ENCODE results near the gene HMGN3.
"Not testable (repeated sequence)": the region's sequence is repeated elsewhere in the genome, so short reads cannot be mapped to it uniquely, and the experiment has no call there.

HMGN3 gene

GRCh38 chr6:79234150-79235022 is at the start of gene HMGN3:
TSS of gene HMGN3 (minus strand) at chr6:79234682.
- intact Hi-C loops (cut with DNase I) = loop anchor here (1.0 to 2.0 kb wide), 2 partner anchors 186 to 303 kb away; partner anchors contain the start of gene LCA5
- peak; percentile 94 to 100 (median 97) for DNase-seq

- intact Hi-C loops (cut with DNase I) = no loop called here
- no peak for DNase-seq
Measured at GRCh38 chr6:79280756-79281155, 46.3 kb upstream of the HMGN3 start.

GRCh38 chr6:79277109-79277508 is 42.6 kb upstream of the HMGN3 start:
- intact Hi-C loops (cut with DNase I) = no loop called here
- no peak for DNase-seq

GRCh38 chr6:79269877-79270276 is 35.4 kb upstream of the HMGN3 start:
- DNase-seq = no peak
- intact Hi-C loops (cut with DNase I) = no loop called here

GRCh38 chr6:79267128-79267527 is 32.6 kb upstream of the HMGN3 start:
- DNase-seq = no peak
- intact Hi-C loops (cut with DNase I) = no loop called here

- intact Hi-C loops (cut with DNase I) = no loop called here
- DNase-seq = no peak
Measured at GRCh38 chr6:79266051-79266450, 31.6 kb upstream of the HMGN3 start.

GRCh38 chr6:79263359-79263758 is 28.9 kb upstream of the HMGN3 start:
- DNase-seq = no peak
- intact Hi-C loops (cut with DNase I) = no loop called here

GRCh38 chr6:79261666-79262065 is 27.2 kb upstream of the HMGN3 start:
- intact Hi-C loops (cut with DNase I) = no loop called here
- no peak for DNase-seq

GRCh38 chr6:79260772-79261171 is 26.3 kb upstream of the HMGN3 start:
- DNase-seq = no peak
- intact Hi-C loops (cut with DNase I) = no loop called here

- DNase-seq = no peak
- intact Hi-C loops (cut with DNase I) = no loop called here
Measured at GRCh38 chr6:79257381-79258205, 23.1 kb upstream of the HMGN3 start.

GRCh38 chr6:79256770-79257169 is 22.3 kb upstream of the HMGN3 start:
- intact Hi-C loops (cut with DNase I); DNase-seq: not testable (repeated sequence)

- DNase-seq; intact Hi-C loops (cut with DNase I): not testable (repeated sequence)
Measured at GRCh38 chr6:79255086-79255485, 20.6 kb upstream of the HMGN3 start.

GRCh38 chr6:79250559-79250958 is 16.1 kb upstream of the HMGN3 start:
- no peak for DNase-seq

GRCh38 chr6:79250107-79250514 is 15.6 kb upstream of the HMGN3 start:
- peak in 1 of 10 donors; percentile 9 for DNase-seq

More at GRCh38 chr6:79250559-79250958, 16.1 kb upstream of the HMGN3 start:
- intact Hi-C loops (cut with DNase I) = no loop called here

GRCh38 chr6:79249136-79249535 is 14.7 kb upstream of the HMGN3 start:
- intact Hi-C loops (cut with DNase I) = no loop called here
- peak in 1 of 10 donors; percentile 28 for DNase-seq

More at GRCh38 chr6:79250107-79250514, 15.6 kb upstream of the HMGN3 start:
- intact Hi-C loops (cut with DNase I) = no loop called here

- DNase-seq = no peak
- intact Hi-C loops (cut with DNase I) = no loop called here
Measured at GRCh38 chr6:79246891-79247290, 12.4 kb upstream of the HMGN3 start.

- no peak for DNase-seq
- intact Hi-C loops (cut with DNase I) = no loop called here
Measured at GRCh38 chr6:79241228-79241627, 6.7 kb upstream of the HMGN3 start.

- intact Hi-C loops (cut with DNase I) = no loop called here
- DNase-seq = no peak
Measured at GRCh38 chr6:79240509-79240908, 6.0 kb upstream of the HMGN3 start.

- intact Hi-C loops (cut with DNase I) = no loop called here
Measured at GRCh38 chr6:79239536-79240168, 5.2 kb upstream of the HMGN3 start.

GRCh38 chr6:79238919-79239318 is 4.4 kb upstream of the HMGN3 start:
- intact Hi-C loops (cut with DNase I) = no loop called here
- no peak for DNase-seq

More at GRCh38 chr6:79239536-79240168, 5.2 kb upstream of the HMGN3 start:
- no peak for DNase-seq

- DNase-seq = no peak
- intact Hi-C loops (cut with DNase I) = no loop called here
Measured at GRCh38 chr6:79236711-79237110, 2.2 kb upstream of the HMGN3 start.

Data from posterior cingulate gyrus (tissue), 11 donors.